Measurements from ENCODE around the gene HNRNPA1. TPM values are rescaled to one million over a fixed set of nuclear protein-coding genes. Genes with fewer than 3 reads are reported as not detected.

The HNRNPA1 gene
- total RNA-seq, 1 experiment from 2014 or later = 2,589 TPM

GRCh38 chr12:54232790-54233189, 47.7 kb upstream of the HNRNPA1 start:
- DNase-seq (ENCODE audit: low spot score) = no peak
- TF ChIP-seq CBFB (CRISPR knock-in tag; IDR thresholded peaks at IDR 0.05; ENCODE audit: low read depth) (no peak), TCF7 (CRISPR knock-in tag; IDR thresholded peaks at IDR 0.05; ENCODE audit: low read depth) (no peak), MLX (CRISPR knock-in tag; IDR thresholded peaks at IDR 0.05) (no peak), NR3C1 (CRISPR knock-in tag; conservative IDR thresholded peaks at IDR 0.05; ENCODE audit: low read depth) (no peak)
- POLR2A ChIA-PET = no interaction called here
- Mint-ChIP-seq H3K36me3 (peaks cover 8% of the 10 kb centered on the region; the same call in 1 of the 2 replicates), H3K27ac (no peak overlapping the region), H3K4me1 (peaks cover 6% of the 10 kb centered on the region; the same call in 1 of the 2 replicates), H3K9me3 (no peaks in the 10 kb centered on the region), H3K4me3 (no peak overlapping the region), H3K27me3 (ENCODE audit: low read depth) (no peaks in the 10 kb centered on the region)
- ATAC-seq = peak; percentile 68
- CTCF ChIA-PET = interaction anchor here (0.6 to 1.4 kb wide), 10 partner anchors 9 to 167 kb away, joined by 3 to 7 read pairs (median 4); no protein-coding TSS in a partner anchor

GRCh38 chr12:54238531-54238930, 42.0 kb upstream of the HNRNPA1 start:
- no peak for DNase-seq (ENCODE audit: low spot score)
- Mint-ChIP-seq H3K9me3 (no peaks in the 10 kb centered on the region), H3K36me3 (peaks cover 36% of the 10 kb centered on the region), H3K4me3 (no peak overlapping the region), H3K27me3 (ENCODE audit: low read depth) (no peaks in the 10 kb centered on the region), H3K27ac (no peak overlapping the region), H3K4me1 (no peaks in the 10 kb centered on the region)
- no peak for ATAC-seq
- POLR2A ChIA-PET = no interaction called here
- no peak for TF ChIP-seq ZNF232 (CRISPR knock-in tag; IDR thresholded peaks at IDR 0.05)
- no peak for TF ChIP-seq FOXP4 (CRISPR knock-in tag; IDR thresholded peaks at IDR 0.05)
- no peak for TF ChIP-seq NFE2L1 (CRISPR knock-in tag; IDR thresholded peaks at IDR 0.05)
- no peak for TF ChIP-seq SOX15 (CRISPR knock-in tag; IDR thresholded peaks at IDR 0.05)
- TF ChIP-seq EMX1 (CRISPR knock-in tag; IDR thresholded peaks at IDR 0.05) = no peak
- no peak for TF ChIP-seq CBFB (CRISPR knock-in tag; IDR thresholded peaks at IDR 0.05; ENCODE audit: low read depth)
- TF ChIP-seq ETV6 (CRISPR knock-in tag; IDR thresholded peaks at IDR 0.05) = no peak
- no peak for TF ChIP-seq USF2 (CRISPR knock-in tag; IDR thresholded peaks at IDR 0.05)
- no peak for TF ChIP-seq ESRRA (CRISPR knock-in tag; IDR thresholded peaks at IDR 0.05; ENCODE audit: borderline replicate concordance)
- TF ChIP-seq HMGA2 (CRISPR knock-in tag; IDR thresholded peaks at IDR 0.05) = no peak
- TF ChIP-seq PREB (CRISPR knock-in tag; IDR thresholded peaks at IDR 0.05; ENCODE audit: borderline replicate concordance) = no peak
- no peak for TF ChIP-seq IRF2 (CRISPR knock-in tag; IDR thresholded peaks at IDR 0.05; ENCODE audit: borderline replicate concordance, low read depth)
- no peak for TF ChIP-seq STAT6 (CRISPR knock-in tag; conservative IDR thresholded peaks at IDR 0.05; ENCODE audit: low read depth)
- CTCF ChIA-PET = interaction anchor here (0.6 to 3.1 kb wide), 7 partner anchors 10 to 132 kb away, joined by 3 to 12 read pairs (median 4); partner anchors contain the start of gene COPZ1

All from WTC11 (cell line).